Measurements from ENCODE around the gene APBB1.

Gene APBB1

GRCh38 chr11:6360183-6360582 is 58.7 kb downstream of the APBB1 start:
- no peak overlapping the region for H3K9ac ChIP-seq (ENCODE audit: low read length)
- H3K27me3 ChIP-seq (ENCODE audit: insufficient read depth, low read length) = no peaks in the 10 kb centered on the region
- no peaks in the 10 kb centered on the region for H3K4me1 ChIP-seq (ENCODE audit: insufficient read depth, low read length, severe bottlenecking)
- no peak overlapping the region for H2AFZ ChIP-seq (ENCODE audit: low read length)
- no peaks in the 10 kb centered on the region for H3K9me2 ChIP-seq (ENCODE audit: low read depth, low read length)
- H3K36me3 ChIP-seq (ENCODE audit: insufficient read depth, low read length) = no peaks in the 10 kb centered on the region
- H3K79me2 ChIP-seq (ENCODE audit: insufficient read depth, low read length) = no peaks in the 10 kb centered on the region
- H3K4me3 ChIP-seq (ENCODE audit: low read depth, low read length, poor library complexity, severe bottlenecking) = no peak overlapping the region
- H3K9me3 ChIP-seq (ENCODE audit: low read length) = no peaks in the 10 kb centered on the region
- no peak overlapping the region for H3K27ac ChIP-seq (ENCODE audit: low read depth, low read length, poor library complexity, severe bottlenecking)
- H4K20me1 ChIP-seq (ENCODE audit: insufficient read depth, low read length) = no peaks in the 10 kb centered on the region
- TF ChIP-seq CTCF (IDR thresholded peaks at IDR 0.05; ENCODE audit: low read length) (no peak), EZH2 (IDR thresholded peaks at IDR 0.05; ENCODE audit: borderline replicate concordance, low read length) (no peak)
- no peaks in the 10 kb centered on the region for H3F3A ChIP-seq (ENCODE audit: insufficient read depth, low read length)
- H3K4me2 ChIP-seq (ENCODE audit: low read length) = no peak overlapping the region

- Histone ChIP-seq H3K9me3 (ENCODE audit: low read length) (no peaks in the 10 kb centered on the region), H3K79me2 (ENCODE audit: insufficient read depth, low read length) (no peaks in the 10 kb centered on the region), H3K9ac (ENCODE audit: low read length) (no peak overlapping the region), H3K4me2 (ENCODE audit: low read length) (no peak overlapping the region), H3F3A (ENCODE audit: insufficient read depth, low read length) (no peaks in the 10 kb centered on the region), H3K27me3 (ENCODE audit: insufficient read depth, low read length) (no peaks in the 10 kb centered on the region), H3K9me2 (ENCODE audit: low read depth, low read length) (no peaks in the 10 kb centered on the region), H3K36me3 (ENCODE audit: insufficient read depth, low read length) (no peaks in the 10 kb centered on the region), H2AFZ (ENCODE audit: low read length) (no peak overlapping the region), H4K20me1 (ENCODE audit: insufficient read depth, low read length) (no peaks in the 10 kb centered on the region), H3K4me1 (ENCODE audit: insufficient read depth, low read length, severe bottlenecking) (no peaks in the 10 kb centered on the region), H3K4me3 (ENCODE audit: low read depth, low read length, poor library complexity, severe bottlenecking) (no peak overlapping the region), H3K27ac (ENCODE audit: low read depth, low read length, poor library complexity, severe bottlenecking) (no peak overlapping the region)
- no peak for TF ChIP-seq EZH2 (IDR thresholded peaks at IDR 0.05; ENCODE audit: borderline replicate concordance, low read length)
- no peak for TF ChIP-seq CTCF (IDR thresholded peaks at IDR 0.05; ENCODE audit: low read length)
Measured at GRCh38 chr11:6357222-6357621, 61.7 kb downstream of the APBB1 start.

- Histone ChIP-seq H3K4me3 (ENCODE audit: low read depth, low read length, poor library complexity, severe bottlenecking) (no peak overlapping the region), H3K27ac (ENCODE audit: low read depth, low read length, poor library complexity, severe bottlenecking) (no peak overlapping the region), H3K4me2 (ENCODE audit: low read length) (no peak overlapping the region), H4K20me1 (ENCODE audit: insufficient read depth, low read length) (no peaks in the 10 kb centered on the region), H3K9ac (ENCODE audit: low read length) (no peak overlapping the region), H3K4me1 (ENCODE audit: insufficient read depth, low read length, severe bottlenecking) (no peaks in the 10 kb centered on the region), H3K36me3 (ENCODE audit: insufficient read depth, low read length) (no peaks in the 10 kb centered on the region), H2AFZ (ENCODE audit: low read length) (no peak overlapping the region), H3K9me2 (ENCODE audit: low read depth, low read length) (no peaks in the 10 kb centered on the region), H3K79me2 (ENCODE audit: insufficient read depth, low read length) (no peaks in the 10 kb centered on the region), H3K27me3 (ENCODE audit: insufficient read depth, low read length) (no peaks in the 10 kb centered on the region), H3K9me3 (ENCODE audit: low read length) (no peaks in the 10 kb centered on the region), H3F3A (ENCODE audit: insufficient read depth, low read length) (no peaks in the 10 kb centered on the region)
- no peak for TF ChIP-seq EZH2 (IDR thresholded peaks at IDR 0.05; ENCODE audit: borderline replicate concordance, low read length)
Measured at GRCh38 chr11:6356503-6357055, 62.3 kb downstream of the APBB1 start.

All from OCI-LY1 (cell line).